Measurements from ENCODE around the gene MMP26. TPM values are rescaled to one million over a fixed set of nuclear protein-coding genes. Genes with fewer than 3 reads are reported as not detected.
A peak's percentile ranks its signal among the peaks of the same experiment; 100 is the strongest.

Gene MMP26
- 0.43 TPM in 1 of 2 replicates, not detected in the other for total RNA-seq (2014; rRNA removed; shearing (Covaris generic); ENCODE audit: low replicate concordance)

DNA sequence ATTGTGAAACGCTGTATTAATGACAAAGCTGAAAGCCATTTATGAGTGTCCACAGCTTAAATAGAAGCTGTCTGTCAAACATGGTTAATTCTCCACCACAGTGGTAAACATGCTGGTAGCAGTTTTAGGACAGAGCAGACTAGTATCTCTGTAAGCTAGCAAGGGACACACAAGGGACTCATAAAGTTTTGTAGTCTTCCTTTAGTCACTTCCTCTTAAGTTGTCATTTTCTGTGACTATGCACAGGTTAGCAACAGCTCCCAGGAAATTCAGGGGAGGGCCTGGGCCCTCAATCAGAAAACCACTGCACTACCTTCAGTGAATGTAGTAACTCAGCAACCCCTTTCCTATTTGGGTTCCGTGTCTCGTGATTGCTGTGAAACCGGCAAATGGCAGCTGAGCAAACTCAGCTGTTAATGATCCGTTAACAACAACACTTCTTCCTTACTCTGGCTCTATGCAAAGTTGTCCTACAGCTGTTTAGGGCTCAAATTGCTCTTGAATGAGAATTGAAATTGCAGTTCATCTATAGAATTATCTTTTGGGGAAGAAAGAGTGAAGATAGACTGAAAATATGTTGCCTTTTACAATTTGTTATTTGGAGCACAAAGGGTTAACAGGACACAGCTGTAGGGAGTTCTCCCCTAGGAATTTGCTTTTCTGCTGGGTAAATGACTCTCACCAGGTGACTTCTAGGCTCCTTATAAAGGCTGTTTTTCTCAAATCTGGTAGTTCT lies at the start of gene MMP26:
Gene MMP26, plus strand, starts transcription at position 731 of the 736 bp plus-strand sequence.
- Histone ChIP-seq H3K36me3 (no peaks in the 10 kb centered on the region), H3K9me3 (no peaks in the 10 kb centered on the region), H3K27me3 (no peaks in the 10 kb centered on the region), H3K4me3 (no peak within 1 kb of the TSS)
- no peak for DNase-seq

- no peaks in the 10 kb centered on the region for H3K27me3 ChIP-seq
- H3K9me3 ChIP-seq, result no peaks in the 10 kb centered on the region
- H3K36me3 ChIP-seq, result no peaks in the 10 kb centered on the region
- no peak overlapping the region for H3K4me3 ChIP-seq
- no peak for DNase-seq
Observed at GRCh38 chr11:4658629-4659445, 45.7 kb upstream of the MMP26 start.

DNA sequence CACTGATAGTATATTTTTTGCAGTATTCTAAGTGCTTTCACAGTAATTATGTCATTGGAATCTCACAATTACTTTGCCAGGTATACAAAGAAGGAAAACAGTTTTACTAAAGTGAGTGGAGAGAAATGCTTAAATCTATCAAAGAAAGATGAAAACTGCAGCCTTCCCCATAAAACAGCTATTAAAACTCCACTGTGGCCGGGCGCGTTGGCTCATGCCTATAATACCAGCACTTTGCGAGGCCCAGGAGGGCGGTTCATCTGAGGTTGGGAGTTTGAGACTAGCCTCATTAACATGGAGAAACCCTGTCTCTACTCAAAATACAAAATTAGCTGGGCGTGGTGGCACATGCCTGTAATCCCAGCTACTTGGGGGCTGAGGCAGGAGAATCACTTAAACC lies 41.7 kb upstream of the MMP26 start:
- no peak overlapping the region for H3K4me3 ChIP-seq
- H3K9me3 ChIP-seq, result no peaks in the 10 kb centered on the region
- no peaks in the 10 kb centered on the region for H3K36me3 ChIP-seq
- no peaks in the 10 kb centered on the region for H3K27me3 ChIP-seq
- no peak for DNase-seq

DNA sequence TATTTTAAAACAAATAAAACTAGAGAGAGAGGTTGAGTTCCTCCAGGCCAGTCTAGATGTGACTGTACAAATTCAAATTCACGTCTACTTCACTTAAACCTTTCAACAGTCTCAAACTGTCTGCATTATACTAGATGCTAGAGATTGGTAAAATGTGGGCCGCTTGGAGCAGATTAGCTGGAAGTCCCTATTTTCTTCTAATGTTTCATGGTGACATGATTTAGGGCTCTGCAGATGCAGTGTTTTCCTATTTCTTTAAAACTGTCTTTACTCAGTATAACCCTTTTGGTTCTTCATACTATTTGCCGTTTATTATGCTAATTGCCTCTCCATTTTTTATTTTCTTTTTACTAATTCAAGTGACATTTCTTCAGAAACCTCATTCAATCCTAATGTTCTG lies 40.4 kb upstream of the MMP26 start:
- H3K9me3 ChIP-seq, result no peaks in the 10 kb centered on the region
- no peaks in the 10 kb centered on the region for H3K27me3 ChIP-seq
- no peak overlapping the region for H3K4me3 ChIP-seq
- no peak for DNase-seq
- H3K36me3 ChIP-seq, result no peaks in the 10 kb centered on the region

DNA sequence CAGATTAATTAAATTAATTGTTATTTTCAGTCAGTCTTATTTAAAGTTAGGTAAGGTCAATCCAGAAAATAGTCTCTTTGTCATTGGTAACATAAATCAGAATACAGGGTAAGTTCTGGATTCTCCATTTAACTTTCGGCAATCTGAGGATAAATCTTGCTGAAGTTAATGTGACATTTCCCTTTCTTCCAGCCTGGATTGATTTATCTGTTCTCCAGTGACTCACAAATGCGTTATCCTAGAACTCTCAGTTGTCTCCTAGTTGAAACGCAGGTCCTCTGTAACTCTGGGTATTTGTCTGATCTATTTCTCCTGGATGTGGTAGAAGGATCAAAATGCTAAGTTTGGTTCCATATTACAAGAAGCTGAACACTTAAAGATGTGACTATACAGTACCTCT lies 39.8 kb upstream of the MMP26 start:
- Histone ChIP-seq H3K36me3 (no peaks in the 10 kb centered on the region), H3K27me3 (no peaks in the 10 kb centered on the region)

DNA sequence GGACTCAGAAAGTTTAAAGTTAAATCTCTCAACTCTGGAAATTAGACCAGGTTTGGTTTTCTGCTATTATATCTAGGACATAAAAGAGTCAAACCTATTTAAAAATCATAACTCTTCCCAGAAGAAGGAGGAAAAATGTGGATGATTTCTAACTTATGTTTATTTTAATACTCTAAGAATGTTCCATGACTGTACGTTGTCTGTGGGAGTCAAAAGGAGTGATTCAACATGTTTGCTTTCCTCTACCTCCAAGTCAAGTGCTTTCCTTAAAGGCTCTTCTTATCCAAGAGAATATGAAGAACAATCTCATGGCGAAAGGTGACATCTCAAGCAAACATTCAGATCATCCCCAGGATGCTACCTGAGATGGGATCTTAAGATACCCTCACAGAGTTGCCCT lies 39.2 kb upstream of the MMP26 start:
- Histone ChIP-seq H3K36me3 (no peaks in the 10 kb centered on the region), H3K27me3 (no peaks in the 10 kb centered on the region), H3K9me3 (no peaks in the 10 kb centered on the region), H3K4me3 (no peak overlapping the region)
- no peak for DNase-seq

More for the DNA sequence above, 39.8 kb upstream of the MMP26 start:
- Histone ChIP-seq H3K9me3 (no peaks in the 10 kb centered on the region), H3K4me3 (no peak overlapping the region)
- no peak for DNase-seq

DNA sequence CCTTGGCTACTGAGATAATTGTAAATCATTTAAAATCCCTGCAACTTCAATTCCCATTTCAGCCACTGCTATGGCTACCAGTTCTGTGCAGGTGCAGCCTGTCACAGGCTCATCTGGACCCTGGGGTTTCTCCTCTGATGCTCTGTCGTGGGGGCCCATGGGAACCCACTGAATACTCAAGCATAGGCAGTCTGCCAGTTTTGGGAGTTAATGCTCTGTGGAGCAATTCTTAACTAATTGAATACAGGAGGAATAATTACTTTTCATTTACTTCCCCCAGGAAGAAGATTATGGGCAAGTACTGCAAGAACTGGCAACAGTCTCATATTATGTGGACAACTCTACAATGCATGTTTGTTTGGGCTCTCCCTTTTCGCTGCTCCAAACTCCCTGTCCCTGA lies 32.8 kb upstream of the MMP26 start:
- no peaks in the 10 kb centered on the region for H3K36me3 ChIP-seq
- H3K27me3 ChIP-seq, result no peaks in the 10 kb centered on the region
- DNase-seq, result no peak
- no peaks in the 10 kb centered on the region for H3K9me3 ChIP-seq
- no peak overlapping the region for H3K4me3 ChIP-seq

GRCh38 chr11:4672470-4672869 lies 32.1 kb upstream of the MMP26 start:
- DNase-seq, result no peak
- H3K4me3 ChIP-seq, result no peak overlapping the region

GRCh38 chr11:4673781-4674180 lies 30.8 kb upstream of the MMP26 start:
- Histone ChIP-seq H3K4me3 (no peak overlapping the region), H3K27me3 (no peaks in the 10 kb centered on the region)

More at GRCh38 chr11:4672470-4672869, 32.1 kb upstream of the MMP26 start:
- Histone ChIP-seq H3K9me3 (no peaks in the 10 kb centered on the region), H3K36me3 (no peaks in the 10 kb centered on the region), H3K27me3 (no peaks in the 10 kb centered on the region)

GRCh38 chr11:4677948-4678347 lies 26.6 kb upstream of the MMP26 start:
- no peaks in the 10 kb centered on the region for H3K36me3 ChIP-seq
- H3K9me3 ChIP-seq, result no peaks in the 10 kb centered on the region
- H3K27me3 ChIP-seq, result no peaks in the 10 kb centered on the region
- no peak for DNase-seq
- no peak overlapping the region for H3K4me3 ChIP-seq

More at GRCh38 chr11:4673781-4674180, 30.8 kb upstream of the MMP26 start:
- Histone ChIP-seq H3K36me3 (no peaks in the 10 kb centered on the region), H3K9me3 (no peaks in the 10 kb centered on the region)
- no peak for DNase-seq

GRCh38 chr11:4680341-4680740 lies 24.2 kb upstream of the MMP26 start:
- Histone ChIP-seq H3K27me3 (no peaks in the 10 kb centered on the region), H3K36me3 (no peaks in the 10 kb centered on the region), H3K4me3 (no peak overlapping the region), H3K9me3 (no peaks in the 10 kb centered on the region)
- no peak for DNase-seq

GRCh38 chr11:4682623-4683419 lies 21.8 kb upstream of the MMP26 start:
- Histone ChIP-seq H3K36me3 (no peaks in the 10 kb centered on the region), H3K9me3 (no peaks in the 10 kb centered on the region), H3K27me3 (no peaks in the 10 kb centered on the region), H3K4me3 (no peak overlapping the region)
- DNase-seq, result no peak

DNA sequence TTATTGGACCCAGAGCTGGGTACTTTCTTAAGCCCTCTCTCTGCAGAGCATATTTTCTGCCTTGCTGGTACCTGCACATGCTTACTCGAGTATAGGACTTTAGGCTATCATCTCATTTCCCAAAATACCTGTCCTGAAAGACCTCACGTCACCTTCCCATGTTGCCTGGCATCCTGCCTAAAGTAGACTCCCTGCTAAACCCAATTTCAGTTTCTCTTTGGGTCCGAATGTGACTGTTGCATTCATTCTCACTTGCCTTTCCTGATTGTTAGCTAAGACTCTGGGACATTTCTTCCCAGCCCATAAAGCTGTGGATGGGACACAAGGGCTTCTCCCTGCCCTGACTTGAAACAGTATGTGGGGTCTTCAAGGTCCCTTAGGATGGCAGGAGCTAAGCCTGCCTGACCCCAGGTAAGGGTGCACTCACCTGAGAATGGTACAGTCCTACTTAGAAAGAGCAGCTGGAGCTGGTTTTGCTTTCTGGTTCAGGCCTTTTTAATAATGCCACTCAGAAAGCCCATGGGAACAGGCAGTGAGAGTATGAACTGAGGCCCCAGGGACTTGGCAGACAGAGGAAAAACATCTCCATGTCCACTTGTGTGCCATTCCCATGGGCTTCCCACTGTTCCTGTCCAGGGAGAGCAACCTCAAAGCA lies 19.8 kb upstream of the MMP26 start:
- no peaks in the 10 kb centered on the region for H3K9me3 ChIP-seq
- no peaks in the 10 kb centered on the region for H3K27me3 ChIP-seq
- no peaks in the 10 kb centered on the region for H3K36me3 ChIP-seq
- no peak for DNase-seq
- H3K4me3 ChIP-seq, result no peak overlapping the region

DNA sequence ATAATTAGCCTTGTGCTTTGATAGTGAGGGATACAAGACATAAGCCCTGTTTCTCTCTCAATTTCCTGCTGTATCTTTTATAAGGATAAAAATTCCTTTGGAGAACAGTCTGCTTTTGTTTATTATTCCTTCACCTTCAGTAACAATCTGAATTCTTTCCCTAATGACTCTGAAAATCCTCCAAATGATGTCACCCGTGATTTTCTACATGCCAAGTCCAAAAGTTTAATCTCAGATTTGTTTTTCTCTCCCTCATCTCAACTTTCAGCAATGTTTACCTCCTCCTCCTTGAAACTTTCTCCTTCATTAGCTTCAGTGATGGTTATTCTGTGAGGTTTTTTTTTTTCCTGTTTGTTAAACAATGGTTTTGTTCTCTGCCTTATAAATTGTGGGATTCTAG lies 9.1 kb upstream of the MMP26 start:
- no peaks in the 10 kb centered on the region for H3K9me3 ChIP-seq
- no peak overlapping the region for H3K4me3 ChIP-seq
- no peak for DNase-seq
- H3K36me3 ChIP-seq, result no peaks in the 10 kb centered on the region
- no peaks in the 10 kb centered on the region for H3K27me3 ChIP-seq

DNA sequence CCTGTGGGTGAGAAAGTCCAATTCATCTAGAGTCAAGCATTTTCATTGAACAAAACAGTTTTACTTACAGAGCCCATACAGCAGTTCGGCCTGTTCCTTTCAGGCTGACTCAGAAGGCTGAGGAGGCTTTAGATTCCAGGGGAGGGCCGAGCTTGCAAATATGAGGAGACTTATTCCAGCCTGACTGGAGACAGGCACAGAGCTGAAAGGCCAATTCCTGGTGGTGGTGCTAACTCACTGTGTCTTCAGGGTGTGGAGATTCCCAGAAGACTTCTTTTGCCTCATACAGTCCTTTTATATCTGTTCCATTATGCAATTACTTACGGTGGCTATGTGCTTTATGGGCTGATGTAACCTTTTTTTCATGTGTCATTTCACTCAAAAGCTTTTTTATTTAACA lies 7.0 kb upstream of the MMP26 start, which contains the start of gene OR51E2:
Gene OR51E2, minus strand, starts transcription at position 269 of the 400 bp plus-strand sequence. CDS start 15,142 bp downstream, outside the sequence.
- no peaks in the 10 kb centered on the region for H3K9me3 ChIP-seq
- no peaks in the 10 kb centered on the region for H3K27me3 ChIP-seq
- H3K36me3 ChIP-seq, result no peaks in the 10 kb centered on the region
- peak; percentile 62 for DNase-seq
- H3K4me3 ChIP-seq, result peak within 1 kb of the TSS; percentile 26

DNA sequence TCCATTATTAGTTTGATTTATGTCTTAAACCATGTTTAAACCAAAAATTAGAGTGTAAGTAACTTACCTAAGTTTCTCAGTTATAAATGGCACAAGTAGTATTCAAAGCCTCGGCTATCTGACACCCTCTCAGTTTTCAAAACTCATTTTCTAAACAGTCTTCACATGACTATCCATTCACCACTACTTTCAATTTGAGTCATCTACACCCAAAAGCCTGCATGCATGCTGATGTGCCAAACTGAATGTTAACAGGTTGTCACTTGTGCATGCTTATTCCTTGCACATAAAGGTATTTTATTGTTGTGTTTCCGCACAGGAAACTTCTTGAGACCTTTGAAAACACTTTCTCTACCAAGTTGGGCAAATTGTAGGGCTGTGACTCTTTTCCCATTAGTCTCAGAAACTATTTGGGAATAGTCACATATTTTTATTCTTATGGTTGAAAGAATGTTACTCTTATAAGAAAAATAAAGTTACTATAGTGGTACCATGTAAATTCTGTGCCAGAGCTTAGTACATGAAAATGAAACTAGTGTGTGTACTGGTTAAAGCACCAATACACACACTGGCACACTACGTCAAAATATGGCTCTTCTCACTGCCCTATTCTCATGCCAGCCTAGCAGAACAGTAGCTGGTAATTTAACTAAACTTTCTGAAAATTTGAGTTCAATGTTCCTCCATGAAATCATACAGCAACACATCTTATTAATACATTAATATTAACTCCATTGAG lies 4.7 kb upstream of the MMP26 start:
- Histone ChIP-seq H3K9me3 (no peaks in the 10 kb centered on the region), H3K27me3 (no peaks in the 10 kb centered on the region), H3K36me3 (no peaks in the 10 kb centered on the region), H3K4me3 (no peak overlapping the region)
- DNase-seq, result no peak
